ENCODE data around the gene TUBB.

DNA sequence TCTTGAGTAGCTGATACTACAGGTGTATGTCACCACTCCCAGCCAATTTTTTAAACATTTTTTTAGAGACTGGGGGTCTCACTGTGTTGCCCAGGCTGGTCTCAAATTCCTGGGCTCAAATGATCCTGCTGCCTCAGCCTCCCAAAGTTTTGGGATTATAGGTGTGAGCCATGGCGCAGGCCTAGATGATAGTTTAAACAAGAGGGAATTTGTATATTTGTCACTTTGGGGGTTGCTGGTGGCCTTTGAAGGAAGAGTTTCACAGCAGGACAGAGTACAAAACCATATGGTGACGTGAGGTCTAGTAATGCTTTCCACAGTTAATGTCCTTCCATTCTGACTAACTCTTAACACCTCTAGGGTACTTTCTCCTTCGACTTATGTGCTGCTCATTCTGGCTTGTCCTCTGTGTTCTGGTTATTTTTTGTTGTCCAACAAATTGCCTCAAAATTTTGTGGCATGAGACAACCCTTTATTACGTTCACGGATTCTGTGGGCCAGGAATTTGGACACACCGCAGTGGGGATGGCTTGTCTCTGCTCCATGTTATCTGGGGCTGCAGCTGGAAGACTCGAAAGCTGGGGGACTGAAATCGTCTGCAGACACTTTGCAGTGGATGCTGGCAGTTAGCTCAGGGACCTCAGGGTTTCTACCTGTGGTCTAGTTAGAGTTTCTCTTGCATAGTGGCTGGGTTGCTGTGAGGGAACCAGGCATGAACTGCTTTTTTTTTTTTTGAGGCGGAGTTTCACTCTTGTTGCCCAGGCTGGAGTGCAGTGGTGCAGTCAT is 47.2 kb downstream of the TUBB start:
- TF ChIP-seq POLR2A (IDR thresholded peaks at IDR 0.05) (no peak), CTCF (IDR thresholded peaks at IDR 0.05) (no peak)
